Left colon (tissue), 2 donors: ENCODE results near the gene OR13H1. TPM values are rescaled to one million over a fixed set of nuclear protein-coding genes. Genes with fewer than 3 reads are reported as not detected.
"Not testable (repeated sequence)": the region's sequence is repeated elsewhere in the genome, so short reads cannot be mapped to it uniquely, and the experiment has no call there.

Source experiments
- ATAC-seq: fragments of 200-7000 bp; cut with Tn5 transposase; one replicate; pipeline ENCODE4 v1.9.1; 2020; ENCODE audit warnings: mild to moderate bottlenecking, moderate library complexity
- DNase-seq, 2 donors: peaks; one replicate each; pipeline ENCODE4 v3.0.0-alpha.2; 2020
- intact Hi-C, 2 donors: fragments of 100-400 bp; cut with DNase I in 1 of 2; cut with micrococcal nuclease in 1 of 2; formaldehyde crosslinking; loops; one replicate each; pipeline versions ENCODE4 v1.11.2 to v1.14.0; 2022; cut with DNase I, micrococcal nuclease
- long read RNA-seq: library from polyadenylated mRNA; unstranded; transcript quantifications from one replicate; pipeline ENCODE4 v2.0.0, GENCODE V29; 2021
- total RNA-seq, 2 donors: library from RNA; stranded (reverse); fragmentation: NEBNext Ultra II Directional; extraction: Animal tissue kit (Norgen Biotek cat#: 25700); gene quantifications; one replicate each; pipeline ENCODE4 v1.2.1, GENCODE V29; 2021
- donor health status: DM: no; HTN: no; CAD: no.
- donor health status: DM: yes; HTN: yes; CAD: no.

Gene OR13H1, protein sequence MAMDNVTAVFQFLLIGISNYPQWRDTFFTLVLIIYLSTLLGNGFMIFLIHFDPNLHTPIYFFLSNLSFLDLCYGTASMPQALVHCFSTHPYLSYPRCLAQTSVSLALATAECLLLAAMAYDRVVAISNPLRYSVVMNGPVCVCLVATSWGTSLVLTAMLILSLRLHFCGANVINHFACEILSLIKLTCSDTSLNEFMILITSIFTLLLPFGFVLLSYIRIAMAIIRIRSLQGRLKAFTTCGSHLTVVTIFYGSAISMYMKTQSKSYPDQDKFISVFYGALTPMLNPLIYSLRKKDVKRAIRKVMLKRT
- total RNA-seq = not detected
- long read RNA-seq = 0 reads

DNA sequence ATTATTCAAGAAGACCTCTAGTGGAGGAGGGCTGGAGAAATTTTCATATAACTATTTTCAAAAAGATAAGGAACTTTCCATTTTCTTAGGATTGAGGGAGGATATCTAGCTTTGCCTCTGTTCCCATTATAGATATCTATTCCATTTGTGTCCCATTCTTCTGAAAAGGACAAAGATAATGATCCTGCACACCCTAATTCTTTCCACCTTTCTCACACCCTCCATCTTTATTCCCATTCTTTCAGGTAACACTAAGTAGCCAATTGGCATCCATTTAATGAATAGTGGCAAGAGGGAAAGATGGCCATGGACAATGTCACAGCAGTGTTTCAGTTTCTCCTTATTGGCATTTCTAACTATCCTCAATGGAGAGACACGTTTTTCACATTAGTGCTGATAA lies at the start of gene OR13H1:
TSS of gene OR13H1 (plus strand) at position 301 of the 400 bp plus-strand sequence. CDS start at position 301, 0 bp downstream.
- DNase-seq = no peak
- intact Hi-C loops = no loop called here
- no peak for ATAC-seq

DNA sequence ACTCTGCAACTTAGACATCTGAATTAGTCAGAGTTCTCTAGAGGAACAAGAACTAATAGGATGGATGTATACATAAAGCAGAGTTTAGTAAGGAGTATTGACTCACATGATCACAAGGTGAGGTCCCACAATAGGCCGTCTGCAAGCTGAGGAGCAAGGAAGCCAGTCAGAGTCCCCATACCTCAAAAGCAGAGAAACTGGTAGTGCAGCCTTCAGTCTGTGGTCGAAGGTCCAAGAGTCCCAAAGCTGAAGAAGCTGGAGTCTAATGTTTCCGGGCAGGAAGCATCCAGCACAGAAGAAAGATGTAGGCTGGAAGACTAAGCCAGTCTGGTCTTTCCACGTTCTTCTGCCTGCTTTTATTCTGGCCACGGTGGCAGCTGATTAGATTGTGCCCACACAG lies 42.3 kb upstream of the OR13H1 start:
- intact Hi-C loops, ATAC-seq, DNase-seq: not testable (repeated sequence)

DNA sequence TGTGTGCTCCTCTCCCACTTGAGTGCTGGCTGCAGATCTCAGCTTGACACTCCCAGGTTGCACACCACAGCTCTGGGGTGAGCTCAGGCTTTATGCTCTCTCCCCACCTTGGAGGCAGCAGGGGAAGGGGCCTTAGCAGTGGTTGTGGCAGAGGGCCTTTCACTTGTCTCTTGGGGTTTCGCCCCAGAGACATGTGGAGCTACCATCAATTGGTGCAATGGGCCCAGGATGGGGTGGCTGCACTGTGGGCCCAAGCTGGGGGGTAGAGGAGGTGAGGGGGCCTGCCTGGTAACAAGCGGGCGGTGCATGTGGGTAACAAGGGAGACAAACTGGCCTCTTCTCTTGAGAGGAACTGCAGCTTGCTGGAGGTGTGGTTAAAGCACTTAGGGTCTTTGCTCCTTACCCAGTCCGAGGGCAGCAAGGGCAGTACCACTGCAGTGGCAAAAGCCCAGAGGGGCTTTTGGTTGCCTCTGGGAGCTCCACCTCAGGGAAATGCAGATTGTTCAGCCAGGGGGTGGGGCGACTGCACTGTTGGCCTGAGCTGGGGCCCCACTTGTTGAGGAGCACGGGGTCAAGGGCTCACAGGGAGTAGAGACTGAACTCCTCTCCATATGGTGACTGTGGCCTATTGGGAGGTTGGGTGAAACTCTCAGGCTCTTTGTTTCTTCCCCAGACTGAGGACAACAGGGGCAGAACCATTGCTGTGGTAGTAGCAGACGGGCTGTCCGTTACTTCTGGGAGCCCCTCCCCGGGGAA lies 30.5 kb upstream of the OR13H1 start:
- ATAC-seq (no peak), DNase-seq (no peak)
- intact Hi-C loops = no loop called here

DNA sequence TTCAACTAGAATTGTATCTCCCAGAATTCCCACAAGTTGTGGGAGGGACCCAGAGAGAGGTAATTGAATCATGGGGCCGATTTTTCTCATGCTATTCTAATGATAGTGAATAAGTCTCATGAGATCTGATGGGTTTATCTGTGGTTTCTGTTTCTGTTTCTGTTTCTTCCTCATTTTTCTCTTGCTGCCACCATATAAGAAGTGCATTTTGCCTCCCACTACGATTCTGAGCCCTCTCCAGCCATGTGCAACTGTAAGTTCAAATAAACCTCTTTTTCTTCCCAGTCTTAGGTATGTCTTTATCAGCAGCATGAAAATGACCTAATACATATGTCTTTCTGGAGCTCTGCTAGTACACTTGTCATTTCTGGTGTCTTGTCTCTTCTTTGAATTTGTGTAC lies 22.1 kb upstream of the OR13H1 start:
- no peak for ATAC-seq
- no peak for DNase-seq
- intact Hi-C loops = no loop called here

DNA sequence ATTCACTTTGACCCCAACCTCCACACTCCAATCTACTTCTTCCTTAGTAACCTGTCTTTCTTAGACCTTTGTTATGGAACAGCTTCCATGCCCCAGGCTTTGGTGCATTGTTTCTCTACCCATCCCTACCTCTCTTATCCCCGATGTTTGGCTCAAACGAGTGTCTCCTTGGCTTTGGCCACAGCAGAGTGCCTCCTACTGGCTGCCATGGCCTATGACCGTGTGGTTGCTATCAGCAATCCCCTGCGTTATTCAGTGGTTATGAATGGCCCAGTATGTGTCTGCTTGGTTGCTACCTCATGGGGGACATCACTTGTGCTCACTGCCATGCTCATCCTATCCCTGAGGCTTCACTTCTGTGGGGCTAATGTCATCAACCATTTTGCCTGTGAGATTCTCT lies 344 bp downstream of the OR13H1 start:
- ATAC-seq (no peak), DNase-seq (no peak)
- intact Hi-C loops = no loop called here

DNA sequence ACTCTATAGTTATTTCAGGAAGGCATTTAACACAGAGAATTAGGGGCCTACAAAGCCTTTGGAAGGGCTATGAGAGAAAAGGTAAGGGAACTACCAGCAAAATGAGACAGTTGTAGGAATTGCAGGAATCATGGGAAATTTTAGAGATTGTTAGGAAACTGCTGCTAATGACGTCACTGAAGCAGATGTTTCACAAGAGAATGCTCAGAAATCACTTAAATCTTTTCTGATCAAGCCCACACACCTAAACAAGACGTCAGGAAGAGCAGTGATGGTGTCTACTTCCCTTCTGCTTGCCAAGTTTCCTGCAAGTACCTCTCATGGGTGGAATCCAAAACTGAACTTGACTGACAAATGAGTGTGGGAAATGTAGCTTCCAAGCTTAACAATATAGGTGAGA lies 5.1 kb downstream of the OR13H1 start:
- intact Hi-C loops = no loop called here
- no peak for ATAC-seq

DNA sequence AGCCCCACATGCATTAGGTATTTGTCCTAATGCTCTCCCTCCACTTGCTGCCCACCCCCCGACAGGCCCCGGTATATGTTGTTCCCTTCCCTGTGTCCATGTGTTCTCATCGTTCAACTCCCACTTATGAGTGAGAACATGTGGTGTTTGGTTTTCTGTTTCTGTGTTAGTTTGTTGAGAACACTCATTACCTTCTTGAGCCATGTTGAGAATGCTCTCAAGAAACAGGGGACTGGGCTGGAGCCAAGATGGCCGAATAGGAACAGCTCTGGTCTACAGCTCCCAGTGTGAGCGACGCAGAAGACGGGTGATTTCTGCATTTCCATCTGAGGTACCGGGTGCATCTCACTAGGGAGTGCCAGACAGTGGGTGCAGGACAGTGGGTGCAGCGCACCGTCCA lies 8.6 kb downstream of the OR13H1 start:
- DNase-seq, intact Hi-C loops, ATAC-seq: not testable (repeated sequence)

More for the DNA sequence above, 5.1 kb downstream of the OR13H1 start:
- DNase-seq = no peak

DNA sequence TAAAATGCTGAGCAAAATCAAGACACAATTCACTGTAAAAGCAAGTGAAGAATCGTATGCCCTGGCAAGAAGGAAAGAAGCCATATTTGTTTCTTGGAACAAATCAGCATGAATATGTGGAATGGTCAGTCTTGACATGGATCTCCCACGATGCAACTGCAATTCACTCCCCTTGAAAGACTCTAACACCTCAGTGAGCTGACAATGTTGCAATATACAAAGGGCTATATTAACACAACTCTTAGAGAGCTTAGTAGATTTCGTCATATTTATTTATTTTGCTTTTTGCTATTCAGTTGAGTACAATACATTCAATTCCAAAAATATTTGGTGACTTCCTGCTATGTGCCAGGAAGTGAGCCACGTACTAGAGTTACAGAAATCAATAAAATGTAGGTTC lies 14.7 kb downstream of the OR13H1 start:
- no peak for ATAC-seq
- no peak for DNase-seq
- intact Hi-C loops = no loop called here

DNA sequence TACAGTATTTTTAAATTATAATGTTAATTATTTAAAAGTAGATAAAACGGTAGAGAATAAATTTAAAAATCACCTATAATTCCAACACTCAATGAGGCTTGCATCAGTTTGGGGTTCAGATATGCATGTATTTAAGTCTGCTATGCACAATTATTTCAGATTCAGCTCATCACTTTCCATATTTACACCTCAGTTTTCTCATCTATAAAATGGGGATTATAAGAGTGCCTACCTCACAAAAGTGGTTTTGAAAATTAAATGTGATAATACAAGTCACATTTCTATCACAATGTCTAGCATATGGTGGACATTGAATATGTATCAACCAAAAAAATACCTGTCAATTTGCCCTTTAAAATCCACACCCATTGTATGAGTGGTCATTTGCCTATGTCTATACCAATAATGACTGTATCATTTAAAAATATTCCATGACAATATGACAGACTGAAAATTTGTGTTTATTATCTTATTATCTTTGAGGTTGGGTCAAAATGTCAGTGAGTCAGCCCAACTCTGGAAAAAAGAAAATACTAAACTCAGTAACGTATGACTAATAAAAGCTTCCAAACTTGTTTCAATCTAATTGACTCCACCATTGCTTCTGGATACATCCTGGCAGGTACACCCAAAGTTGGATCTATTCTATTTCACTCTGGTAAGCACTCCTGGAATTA lies 20.8 kb downstream of the OR13H1 start:
- DNase-seq (no peak), ATAC-seq (no peak)
- intact Hi-C loops = no loop called here

DNA sequence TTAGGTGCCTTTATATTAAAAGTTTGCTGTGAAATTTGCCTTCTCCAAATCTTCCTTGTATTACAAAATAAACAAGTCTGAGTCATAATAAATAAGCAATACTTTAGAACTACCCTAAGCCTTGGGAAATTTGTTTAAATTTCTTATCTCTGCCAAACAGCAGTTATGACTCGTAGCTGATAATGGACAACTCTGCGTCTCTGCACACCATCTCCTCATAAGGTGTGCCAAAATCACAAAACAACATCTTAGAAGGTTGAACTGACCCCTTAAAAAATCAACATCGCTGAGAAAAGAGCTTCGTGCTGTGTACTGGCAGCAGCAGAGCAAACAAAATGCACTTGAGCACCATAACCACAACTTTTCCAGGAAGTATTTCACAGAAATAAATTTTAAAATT lies 22.0 kb downstream of the OR13H1 start:
- DNase-seq = no peak
- intact Hi-C loops = no loop called here
- no peak for ATAC-seq

DNA sequence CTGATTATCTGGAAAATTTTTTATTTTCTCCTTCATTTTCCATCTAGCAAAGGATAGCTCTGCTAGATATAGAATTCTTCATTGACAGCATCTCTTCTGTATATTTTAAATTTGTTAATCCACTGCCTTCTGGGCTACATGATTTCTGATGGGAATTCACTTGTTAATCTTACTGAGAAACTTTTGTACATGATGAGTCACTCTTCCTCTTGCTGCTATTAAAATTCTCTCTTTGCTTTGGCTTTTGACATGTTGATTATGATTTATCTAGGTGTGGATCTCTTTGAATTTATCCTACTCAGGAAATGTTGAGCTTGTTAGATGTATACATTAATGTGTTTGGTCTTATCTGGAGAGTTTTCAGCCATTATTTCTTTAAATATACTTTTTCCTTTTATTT lies 27.5 kb downstream of the OR13H1 start:
- no peak for ATAC-seq
- DNase-seq = no peak
- intact Hi-C loops = no loop called here

DNA sequence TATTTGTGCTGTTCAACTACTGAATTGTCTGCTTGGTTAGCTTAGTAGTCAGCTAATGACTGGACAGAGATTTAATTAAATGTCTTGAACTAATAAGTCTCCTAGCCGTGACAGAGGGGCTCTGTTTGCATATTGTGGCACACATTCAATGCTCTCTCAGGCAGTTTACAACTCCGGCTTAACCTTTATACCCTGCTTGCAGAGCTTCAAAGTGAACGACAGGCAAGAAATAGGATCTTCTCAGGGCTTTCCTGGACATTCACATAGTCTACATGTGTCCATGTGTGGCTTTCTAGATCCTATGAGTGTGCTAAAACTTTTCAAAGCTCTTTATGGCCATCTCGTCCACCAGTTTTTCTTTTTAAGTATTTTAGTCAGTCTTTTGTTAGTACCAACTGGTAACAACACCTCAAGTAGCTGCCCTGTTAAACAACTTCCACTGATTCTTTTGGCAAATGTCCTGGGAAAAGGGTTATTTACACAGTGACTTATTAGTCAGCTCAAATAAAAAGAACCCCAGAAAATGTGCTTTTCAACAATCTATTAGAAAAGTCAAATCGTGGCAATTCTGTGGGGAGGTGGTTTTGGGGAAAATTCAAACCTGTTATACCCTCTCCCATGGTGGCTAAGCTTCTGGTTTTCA lies 28.6 kb downstream of the OR13H1 start:
- ATAC-seq = no peak
- DNase-seq = no peak
- intact Hi-C loops = no loop called here

DNA sequence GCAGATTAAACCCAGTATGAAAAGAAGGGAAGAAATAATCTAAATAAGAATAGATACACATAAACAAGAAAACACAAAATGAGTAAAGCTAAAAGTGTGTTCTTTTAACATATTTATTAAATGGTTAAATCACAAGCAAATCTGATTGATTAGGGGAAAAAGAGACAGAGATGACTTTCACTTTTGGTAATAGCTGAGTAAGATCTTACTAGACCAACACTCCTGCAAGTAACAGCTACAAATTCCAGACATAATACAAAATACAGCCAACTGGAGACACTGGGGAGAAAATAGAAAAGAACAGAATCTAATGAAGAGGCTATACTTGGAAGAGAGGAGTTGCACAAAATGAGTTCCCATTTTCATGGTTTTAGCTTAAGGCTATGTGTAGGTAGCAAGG lies 33.5 kb downstream of the OR13H1 start:
- ATAC-seq = no peak
- no peak for DNase-seq
- intact Hi-C loops = no loop called here

DNA sequence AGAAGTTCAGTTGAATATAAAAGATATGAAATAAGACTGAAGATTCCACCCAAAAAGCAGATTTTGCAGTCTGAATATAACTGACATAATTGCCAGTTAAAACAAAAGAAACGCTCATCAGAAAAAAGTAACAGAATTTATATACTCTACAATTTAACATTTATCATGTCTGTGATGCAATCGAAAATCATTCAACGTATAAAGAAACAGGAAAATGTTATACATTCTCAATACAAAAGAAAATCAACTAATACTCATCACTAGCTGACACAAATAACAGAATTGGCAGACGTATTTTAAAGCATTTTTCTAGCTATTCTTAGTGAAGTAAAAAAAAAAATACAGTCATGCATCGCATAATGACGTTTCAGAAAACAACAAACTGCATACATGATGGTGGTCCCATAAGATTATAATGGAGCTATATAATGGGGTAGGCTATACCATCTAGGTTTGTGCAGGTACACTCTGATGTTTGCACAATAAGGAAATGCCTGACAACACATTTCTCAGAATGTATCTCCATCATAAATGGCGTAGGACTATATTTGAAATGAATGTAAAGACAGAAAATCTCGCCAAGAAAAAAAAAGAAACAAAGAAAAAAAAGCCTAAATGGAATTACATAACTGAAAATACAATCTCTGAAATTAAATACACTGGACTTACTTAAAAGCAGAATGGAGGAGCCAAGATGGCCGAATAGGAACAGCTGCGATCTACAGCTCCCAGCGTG lies 34.3 kb downstream of the OR13H1 start:
- intact Hi-C loops = no loop called here
- no peak for DNase-seq
- no peak for ATAC-seq

DNA sequence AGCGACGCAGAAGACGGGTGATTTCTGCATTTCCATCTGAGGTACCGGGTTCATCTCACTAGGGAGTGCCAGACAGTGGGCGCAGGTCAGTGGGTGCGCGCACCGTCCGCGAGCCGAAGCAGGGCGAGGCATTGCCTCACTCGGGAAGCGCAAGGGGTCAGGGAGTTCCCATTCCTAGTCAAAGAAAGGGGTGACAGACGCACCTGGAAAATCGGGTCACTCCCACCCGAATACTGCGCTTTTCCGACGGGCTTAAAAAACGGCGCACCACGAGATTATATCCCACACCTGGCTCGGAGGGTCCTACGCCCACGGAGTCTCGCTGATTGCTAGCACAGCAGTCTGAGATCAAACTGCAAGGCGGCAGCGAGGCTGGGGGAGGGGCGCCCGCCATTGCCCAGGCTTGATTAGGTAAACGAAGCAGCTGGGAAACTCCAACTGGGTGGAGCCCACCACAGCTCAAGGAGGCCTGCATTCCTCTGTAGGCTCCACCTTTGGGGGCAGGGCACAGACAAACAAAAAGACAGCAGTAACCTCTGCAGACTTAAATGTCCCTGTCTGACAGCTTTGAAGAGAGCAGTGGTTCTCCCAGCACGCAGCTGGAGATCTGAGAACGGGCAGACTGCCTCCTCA lies 35.0 kb downstream of the OR13H1 start:
- ATAC-seq, intact Hi-C loops: not testable (repeated sequence)

DNA sequence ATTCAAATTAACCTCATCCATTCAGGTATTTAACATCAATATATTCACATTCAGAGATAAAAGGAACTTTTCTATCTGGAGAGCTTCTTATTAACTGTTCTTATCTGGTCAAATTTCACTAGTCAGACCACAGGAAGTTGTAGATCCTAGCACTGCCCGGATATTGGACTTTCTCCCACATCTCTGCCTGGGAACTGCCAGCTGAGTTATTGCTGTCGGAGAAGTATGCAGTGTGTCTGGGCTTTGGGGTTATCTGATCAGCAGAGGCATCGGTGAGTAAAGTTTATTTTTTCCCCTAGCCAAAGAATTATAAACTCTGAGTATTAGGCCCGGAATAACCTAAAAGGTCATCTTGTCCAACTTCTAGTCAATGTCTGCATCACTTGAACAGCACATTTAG lies 45.1 kb downstream of the OR13H1 start:
- intact Hi-C loops = no loop called here
- DNase-seq (no peak), ATAC-seq (no peak)

More for the DNA sequence above, 35.0 kb downstream of the OR13H1 start:
- not testable (repeated sequence) for DNase-seq
